ENCODE measurements around the gene MRPS27. TPM values are rescaled to one million over a fixed set of nuclear protein-coding genes. Genes with fewer than 3 reads are reported as not detected.

The MRPS27 gene
- total RNA-seq, 1 experiment from 2014 or later, result 52.7 TPM

DNA sequence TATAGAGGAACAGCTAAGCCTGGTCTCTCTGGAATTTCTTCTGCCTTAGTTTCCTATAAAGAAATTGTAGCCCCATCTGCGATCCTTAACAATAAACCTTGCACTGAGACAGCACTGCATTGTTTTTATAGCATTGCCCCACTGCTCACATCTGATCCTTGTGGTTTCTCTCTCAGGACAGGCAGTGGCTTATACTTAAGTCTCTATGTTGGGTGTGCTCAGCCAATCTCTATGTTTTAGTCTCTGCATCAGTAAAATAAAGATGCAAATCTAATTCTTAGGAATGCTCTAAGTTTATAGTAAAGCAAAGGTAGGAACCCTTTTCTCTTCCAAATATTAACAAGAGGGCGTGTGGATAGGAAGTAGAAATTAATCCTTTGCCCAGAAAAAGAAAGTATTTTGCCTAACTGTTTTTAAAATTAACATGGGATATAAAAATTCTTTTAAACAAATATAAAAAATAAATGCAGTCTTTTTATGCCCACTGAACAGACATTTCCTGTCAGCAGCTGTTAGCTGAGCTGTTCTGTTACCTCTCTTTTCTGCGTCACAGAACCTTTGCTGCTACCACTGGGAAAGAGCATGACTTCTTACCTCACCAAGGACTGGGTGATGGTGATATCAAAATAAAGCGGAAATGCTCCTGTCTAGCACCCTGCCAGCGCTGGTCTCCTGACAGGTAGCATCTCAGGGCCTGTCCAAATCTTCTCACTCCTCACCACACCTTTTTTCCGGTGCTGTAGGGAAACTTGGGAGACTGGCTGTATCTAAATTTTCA, 29.5 kb downstream of the MRPS27 start:
- DNase-seq (ENCODE audit: low spot score), result no peak

DNA sequence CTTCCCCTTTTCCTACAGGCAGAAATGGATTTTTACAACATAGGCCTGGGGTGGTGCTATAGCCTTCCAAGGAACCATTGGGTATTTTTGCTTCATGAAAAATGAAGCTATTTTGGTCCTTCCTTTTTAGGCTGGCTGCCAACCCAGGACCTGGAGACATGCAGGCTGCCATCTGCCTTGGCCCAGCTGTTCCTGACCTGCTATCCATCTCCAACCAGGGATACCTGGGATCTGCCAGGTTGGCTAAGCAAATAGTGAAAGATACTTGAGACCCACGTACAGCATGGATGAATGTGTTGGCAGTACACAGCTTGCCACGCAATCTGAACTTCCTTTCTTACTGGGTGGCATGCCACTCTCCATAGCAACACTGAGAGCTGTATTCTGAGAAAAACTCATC, 31.1 kb downstream of the MRPS27 start:
- no peak for DNase-seq (ENCODE audit: low spot score)

DNA sequence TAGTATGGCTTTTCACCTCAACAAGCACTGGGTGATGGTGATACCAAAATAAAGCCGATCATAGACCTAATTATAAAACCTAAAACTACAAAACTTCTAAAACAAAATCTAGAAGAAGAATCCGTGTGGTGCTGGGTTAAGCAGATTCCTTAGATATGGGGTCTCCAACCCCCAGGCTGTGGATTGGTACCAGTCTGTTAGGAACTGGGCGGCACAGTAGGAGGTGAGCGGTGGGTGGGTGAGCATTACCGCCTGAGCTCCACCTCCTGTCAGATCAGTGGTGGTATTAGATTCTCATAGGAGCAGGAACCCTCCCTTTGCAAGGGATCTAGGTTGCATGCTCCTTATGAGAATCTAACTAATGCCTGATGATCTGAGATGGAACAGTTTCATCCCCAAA, 33.2 kb downstream of the MRPS27 start:
- DNase-seq (ENCODE audit: low spot score), result no peak

DNA sequence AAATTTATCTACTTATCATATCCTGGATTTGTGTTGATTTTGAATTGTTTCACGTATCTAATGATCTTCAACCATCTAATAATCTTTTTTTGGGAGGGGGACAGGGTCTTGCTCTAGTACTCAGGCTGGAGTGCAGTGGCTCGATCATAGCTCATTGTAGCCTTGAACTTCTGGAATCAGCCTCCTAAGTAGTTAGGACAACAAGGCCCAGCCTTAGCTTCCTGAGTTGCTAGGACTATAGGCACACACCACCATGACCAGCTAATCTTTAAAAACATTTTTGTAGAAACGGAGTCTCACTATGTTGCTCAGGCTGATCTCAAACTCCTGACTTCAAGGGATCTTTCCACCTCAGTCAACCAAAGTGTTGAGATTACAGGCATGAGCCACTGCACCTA, 34.6 kb downstream of the MRPS27 start:
- DNase-seq (ENCODE audit: low spot score), result no peak

DNA sequence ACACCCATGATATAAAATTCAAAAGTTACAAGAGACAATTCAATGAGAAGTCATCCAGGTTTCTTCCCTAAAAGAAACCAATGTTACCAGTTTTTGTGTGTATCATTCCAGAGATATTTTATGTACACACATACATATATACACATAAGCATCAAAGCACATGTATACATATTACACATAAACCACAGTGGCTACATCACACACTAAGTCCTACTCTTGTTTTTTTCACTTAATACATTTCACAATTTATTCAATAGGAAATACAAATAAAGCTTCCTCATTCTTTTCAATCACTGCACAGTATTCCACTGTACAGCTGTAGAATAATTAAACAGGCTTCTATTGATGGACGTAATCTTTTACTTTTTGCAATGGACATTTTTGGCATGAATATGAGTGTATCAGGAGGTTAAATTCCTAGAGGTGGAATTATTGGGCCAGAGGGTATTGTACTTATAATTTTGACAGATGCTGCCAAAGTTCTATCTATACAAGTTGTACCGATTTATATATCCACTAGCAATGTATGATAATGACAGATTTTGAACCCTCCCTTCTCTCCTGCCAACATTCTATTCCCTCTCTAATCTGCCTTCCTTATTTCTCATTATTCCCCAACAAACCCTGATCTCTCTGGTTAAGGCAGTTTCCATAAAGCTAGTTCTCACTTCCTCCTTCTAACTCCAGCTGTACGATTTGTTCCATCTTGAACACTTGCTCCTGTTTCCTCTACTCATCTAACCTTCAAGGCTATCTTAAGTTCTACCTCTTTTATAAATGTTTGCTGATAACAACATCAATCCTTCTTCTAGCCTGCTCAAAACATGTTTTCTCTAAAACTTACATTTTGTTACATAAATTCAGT, 35.2 kb downstream of the MRPS27 start:
- no peak for DNase-seq (ENCODE audit: low spot score)

DNA sequence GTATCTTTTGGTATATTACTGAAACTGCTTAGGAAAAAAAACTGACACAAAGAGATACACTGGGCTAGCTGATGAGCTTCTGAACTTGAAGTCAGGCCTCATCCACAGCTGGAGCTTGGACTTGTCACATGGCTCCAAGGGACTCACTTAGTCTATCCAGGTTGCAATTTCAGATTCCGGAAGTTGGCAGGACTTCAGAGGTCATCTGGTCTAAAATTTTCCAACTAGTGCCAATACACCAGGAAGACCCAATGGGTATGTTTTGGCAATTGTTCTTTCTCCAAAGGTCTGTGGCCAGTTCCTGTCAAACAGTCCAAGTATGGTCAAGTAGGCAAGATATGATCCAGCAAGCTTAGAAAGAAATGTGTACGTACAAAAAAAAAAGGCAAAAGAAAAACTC, 36.7 kb downstream of the MRPS27 start:
- DNase-seq (ENCODE audit: low spot score), result no peak

DNA sequence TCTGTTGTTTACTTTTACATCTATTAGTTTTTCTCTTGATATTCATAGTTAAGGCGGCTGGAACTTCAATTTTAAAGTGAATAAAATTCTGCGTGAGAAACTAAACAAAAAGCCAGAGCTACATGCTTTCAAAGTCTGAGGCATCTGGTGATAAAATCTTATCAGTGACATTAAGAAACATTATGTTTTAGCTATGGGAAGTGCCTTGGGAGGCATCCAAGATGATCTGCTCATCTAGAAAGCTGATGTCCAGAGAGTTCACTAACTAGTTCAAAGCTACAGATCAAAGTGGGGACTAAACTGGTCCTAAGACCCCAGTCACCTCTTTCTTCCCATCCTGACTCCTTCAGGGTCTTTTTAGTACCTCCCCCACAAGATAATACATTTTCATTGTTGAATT, 37.2 kb downstream of the MRPS27 start:
- no peak for DNase-seq (ENCODE audit: low spot score)

DNA sequence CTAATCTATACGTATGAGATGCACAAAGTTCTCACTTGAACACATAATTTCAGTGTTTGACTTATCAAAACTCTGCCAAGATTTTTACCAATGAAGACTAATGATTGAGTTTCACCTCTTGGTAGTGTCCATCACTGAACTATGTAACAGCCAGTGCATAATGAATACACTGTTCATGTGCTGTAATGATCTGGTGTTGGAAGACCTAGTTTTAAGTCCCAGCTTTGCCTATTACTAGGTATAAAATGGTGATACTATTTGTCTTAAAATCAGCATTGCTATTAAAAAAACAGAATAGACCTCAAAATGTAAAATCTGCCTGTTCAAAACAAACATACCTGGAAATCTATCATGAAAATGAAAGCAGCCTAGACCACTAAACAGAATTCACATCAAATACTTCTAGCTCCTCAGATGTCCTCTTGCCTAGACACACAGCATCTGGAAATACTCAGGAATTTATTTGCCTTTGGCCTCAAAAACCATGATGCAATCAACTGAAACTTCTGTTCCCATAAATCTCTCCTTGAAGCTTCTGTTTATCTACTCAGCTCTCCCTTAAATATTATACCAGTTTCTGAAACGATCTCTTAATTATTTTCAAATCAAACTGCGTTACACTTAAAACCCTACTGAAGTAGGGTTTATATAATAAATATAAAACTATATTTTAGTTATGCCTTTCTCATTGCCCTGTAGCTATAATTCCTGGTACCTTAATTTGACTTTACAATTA, 38.1 kb downstream of the MRPS27 start:
- no peak for DNase-seq (ENCODE audit: low spot score)

DNA sequence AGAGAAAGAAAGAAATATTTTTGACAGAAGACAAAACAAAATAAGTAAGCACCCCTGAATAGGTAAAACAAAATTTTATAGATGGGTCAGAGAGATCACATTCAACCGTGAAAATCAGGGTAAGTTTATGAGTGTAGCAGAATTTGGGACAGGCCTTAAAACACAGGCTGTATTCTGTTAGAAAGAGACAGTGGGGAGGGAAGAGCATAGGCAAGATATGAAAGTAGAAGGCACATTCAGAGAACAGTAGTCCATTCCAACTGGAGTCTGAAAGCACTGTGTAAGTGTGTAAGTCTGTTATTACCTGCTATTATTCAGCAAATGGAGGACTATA, 38.6 kb downstream of the MRPS27 start:
- DNase-seq (ENCODE audit: low spot score), result no peak

DNA sequence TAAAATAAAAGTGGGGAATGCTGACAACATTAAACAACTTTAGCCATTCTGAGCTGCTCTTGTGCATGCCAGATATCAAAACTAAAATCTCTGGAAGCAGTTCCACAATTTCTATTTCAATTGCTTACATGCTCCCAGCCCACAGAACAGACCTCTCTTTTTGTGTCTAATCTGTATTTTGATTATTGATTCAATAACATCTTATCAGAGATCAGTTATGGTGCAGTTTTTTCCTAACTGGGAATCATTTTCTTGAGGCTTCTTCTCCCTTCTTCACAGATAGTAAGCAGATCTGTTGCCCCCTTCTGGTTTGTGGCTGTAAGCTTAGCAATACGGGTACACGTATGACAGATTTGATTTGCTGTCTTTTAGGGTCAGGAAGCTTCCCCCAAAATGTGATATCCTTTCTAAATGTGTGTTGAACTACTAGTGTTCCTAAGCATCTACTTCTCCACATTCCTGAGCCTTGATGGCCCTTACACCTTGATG, 39.4 kb downstream of the MRPS27 start:
- DNase-seq (ENCODE audit: low spot score), result peak; percentile 37

DNA sequence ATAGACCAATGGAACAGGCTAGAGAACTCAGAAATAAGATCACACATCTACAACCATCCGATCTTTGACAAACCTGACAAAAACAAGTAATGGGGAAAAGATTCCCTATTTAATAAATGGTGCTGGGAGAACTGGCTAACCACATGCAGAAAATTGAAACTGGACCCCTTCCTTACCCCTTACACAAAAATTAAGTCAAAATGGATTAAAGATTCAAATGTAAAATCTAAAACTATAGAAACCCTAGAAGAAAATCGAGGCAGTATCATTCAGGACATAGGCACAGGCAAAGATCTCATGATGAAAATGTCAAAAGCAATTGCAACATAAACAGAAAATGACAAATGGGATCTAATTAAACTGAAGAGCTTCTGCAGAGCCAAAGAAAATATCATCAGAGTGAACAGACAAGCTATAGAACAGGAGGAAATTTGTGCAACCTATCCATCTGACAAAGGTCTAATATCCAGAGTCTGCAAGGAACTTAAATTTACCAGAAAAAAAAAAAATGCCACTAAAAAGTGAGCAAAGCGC, 43.8 kb downstream of the MRPS27 start:
- DNase-seq (ENCODE audit: low spot score), result no peak

DNA sequence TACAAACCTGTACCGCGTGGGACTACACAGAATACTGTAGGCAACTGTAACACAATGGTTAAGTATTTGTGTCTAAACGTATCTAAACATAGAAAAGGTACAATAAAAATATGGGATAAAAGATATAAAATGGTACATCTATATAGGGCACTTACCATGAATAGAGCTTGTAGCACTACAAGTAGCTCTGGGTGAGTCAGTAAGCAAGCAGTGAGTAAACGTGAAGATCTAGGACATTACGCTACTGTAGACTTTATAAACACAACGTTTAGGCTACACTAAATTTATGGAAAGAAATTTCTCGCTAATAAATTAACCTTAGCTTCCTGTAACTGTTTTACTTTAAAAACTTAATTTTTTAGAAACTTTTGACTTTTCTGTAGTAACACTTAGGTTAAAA, 46.5 kb downstream of the MRPS27 start:
- no peak for DNase-seq (ENCODE audit: low spot score)

DNA sequence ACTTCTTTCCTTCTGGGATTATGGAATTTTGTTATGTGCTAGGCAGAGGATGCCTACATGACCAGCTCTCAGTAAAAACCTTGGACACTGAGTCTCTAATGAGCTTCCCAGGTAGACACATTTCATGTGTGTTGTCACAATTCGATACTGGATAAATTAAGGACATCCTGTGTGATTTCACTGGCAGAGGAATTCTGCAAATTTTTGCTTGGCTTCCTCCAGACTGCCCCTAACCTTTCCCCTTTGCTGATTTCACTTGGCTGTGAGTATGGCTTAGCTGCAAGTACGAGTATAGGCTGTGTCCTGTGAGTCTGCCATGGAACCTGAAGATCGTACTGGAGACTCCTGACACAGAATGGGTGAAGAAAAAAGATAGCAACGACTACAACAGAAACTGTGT, 47.6 kb downstream of the MRPS27 start:
- no peak for DNase-seq (ENCODE audit: low spot score)

DNA sequence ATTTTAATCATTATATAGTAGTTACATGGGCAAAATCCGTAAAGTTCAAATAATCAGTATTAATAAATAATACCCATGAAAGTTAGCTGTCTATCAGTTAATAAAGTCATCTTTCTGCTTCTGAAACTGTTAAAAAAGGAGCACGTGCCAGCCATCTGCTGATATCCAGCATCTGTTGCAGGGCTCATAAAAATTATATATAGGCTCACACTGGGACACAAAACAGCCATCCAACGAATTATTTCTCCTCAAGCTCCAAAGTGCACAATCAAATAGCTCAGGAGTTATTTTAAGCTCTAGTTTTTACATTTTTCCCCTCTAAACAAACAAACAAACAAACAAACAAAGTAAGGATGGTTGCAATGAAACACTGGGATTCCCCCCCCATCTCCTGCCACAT, 48.3 kb downstream of the MRPS27 start:
- DNase-seq (ENCODE audit: low spot score), result no peak

DNA sequence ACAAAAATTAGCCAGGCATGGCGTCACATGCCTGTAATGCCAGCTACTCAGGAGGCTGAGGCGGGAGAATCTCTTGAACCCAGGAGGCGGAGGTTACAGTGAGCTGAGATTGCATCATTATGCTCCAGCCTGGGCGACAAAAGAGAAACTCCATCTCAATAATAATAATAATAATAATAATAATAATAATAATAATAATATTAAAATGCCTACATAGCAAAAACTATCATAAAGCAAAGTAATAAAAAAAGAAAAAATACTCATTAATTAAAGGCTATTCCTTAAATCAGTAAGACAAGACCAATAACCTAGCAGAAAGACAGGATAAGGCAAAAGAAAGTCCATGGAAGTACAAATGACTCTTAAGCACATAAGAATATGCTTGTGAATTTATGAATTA, 50.0 kb downstream of the MRPS27 start:
- no peak for DNase-seq (ENCODE audit: low spot score)

DNA sequence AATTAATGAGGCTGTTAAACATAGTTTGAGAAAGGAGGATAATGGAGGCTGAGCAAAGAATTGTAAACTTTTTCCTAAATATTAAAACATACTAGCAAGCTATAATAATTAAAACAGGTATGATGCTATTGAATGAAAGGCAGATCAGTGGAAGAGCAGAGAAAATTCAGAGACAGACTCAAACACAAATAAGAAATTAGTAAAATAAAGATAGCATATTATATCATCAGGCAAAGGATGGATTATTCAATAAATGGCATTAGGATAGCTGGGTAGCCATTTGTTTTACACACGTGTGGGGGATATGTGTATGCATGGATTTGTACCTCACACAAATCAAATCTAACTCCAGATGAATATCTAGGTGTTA, 50.6 kb downstream of the MRPS27 start:
- no peak for DNase-seq (ENCODE audit: low spot score)

DNA sequence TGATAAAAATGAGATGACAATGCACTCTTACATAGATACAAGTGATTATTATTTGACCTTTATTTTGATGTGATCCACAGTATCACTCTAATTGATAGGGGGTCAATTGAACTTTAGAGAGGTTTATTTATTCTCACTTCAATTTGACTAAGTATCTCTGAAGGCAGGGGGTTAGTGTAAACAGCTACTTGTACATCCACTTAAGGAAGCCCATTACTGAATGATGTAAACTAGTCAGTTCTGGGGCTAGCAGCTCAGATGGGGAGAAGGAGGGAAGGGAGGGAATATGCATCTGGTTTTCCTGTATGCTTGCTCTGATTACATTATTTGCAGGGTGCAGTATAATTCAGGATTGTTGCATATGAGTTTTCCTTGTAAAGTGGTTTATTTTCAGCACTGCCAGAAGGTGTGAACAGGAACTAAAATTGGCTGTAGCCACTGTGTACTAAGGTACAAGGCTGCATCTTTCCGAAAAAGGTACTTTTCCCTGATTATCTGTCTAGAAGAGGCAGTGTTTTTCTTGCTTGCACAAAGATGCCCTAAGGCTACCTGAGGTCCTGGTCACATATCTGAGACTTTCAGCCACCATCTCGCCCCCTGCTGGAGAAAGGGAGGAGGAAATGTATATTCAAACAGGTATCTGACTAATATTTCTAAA, 51.2 kb downstream of the MRPS27 start:
- DNase-seq (ENCODE audit: low spot score), result peak; percentile 72

DNA sequence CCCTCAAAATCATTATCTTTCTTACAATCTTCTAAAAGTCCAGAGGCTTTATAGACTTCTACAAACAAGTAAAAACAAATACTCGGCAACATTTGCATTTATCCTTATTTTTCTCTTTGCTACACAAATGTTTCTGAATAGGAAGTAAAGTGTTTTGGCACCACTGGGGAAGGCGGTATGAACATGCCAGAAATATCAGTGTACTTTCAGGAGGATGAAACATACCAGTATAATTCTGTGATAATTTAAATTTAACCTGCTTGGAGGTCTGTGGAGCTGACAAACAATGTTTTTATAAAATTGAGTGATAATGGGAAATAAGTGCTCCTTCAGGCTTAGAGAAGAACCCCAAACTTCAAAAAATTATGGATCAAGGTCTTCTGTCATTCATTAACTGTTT, 51.8 kb downstream of the MRPS27 start:
- DNase-seq (ENCODE audit: low spot score), result no peak

DNA sequence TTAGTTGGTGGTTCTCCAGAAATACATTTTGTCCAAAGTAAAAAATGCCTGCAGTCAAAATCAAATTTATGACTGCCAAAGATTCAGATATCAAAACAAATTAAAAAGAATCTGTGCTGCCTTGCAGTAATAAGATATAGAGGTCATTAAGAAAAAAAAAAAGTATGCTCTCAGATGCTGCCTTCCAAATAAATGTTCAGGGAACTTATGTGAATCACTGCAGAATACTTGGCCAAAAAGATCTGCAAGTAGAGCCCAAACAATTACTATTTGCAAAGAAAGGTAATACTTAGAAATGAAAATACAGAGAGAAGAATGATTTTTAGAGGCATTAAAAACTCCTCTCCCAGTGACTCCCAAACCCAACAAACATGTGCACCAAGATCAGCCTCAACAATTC, 52.4 kb downstream of the MRPS27 start:
- DNase-seq (ENCODE audit: low spot score), result no peak

DNA sequence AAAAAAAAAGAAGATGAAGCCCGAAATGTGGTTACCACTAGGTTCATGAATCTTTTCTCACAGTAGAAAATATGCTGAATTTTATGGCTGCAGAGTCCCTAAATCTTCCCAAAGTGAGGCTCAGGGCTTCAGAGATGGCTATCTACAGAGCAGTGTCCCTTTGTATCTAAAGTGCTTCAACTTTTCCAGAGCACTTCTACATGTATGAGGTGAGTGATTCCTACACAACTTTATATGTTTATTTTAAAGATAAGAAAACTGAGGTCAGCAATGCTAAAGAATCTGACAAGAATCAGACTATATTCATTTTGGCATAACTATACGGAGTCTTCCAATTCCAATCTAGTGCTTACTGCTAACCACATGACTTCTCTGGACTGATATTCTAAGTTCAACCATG, 53.2 kb downstream of the MRPS27 start:
- DNase-seq (ENCODE audit: low spot score), result no peak

DNA sequence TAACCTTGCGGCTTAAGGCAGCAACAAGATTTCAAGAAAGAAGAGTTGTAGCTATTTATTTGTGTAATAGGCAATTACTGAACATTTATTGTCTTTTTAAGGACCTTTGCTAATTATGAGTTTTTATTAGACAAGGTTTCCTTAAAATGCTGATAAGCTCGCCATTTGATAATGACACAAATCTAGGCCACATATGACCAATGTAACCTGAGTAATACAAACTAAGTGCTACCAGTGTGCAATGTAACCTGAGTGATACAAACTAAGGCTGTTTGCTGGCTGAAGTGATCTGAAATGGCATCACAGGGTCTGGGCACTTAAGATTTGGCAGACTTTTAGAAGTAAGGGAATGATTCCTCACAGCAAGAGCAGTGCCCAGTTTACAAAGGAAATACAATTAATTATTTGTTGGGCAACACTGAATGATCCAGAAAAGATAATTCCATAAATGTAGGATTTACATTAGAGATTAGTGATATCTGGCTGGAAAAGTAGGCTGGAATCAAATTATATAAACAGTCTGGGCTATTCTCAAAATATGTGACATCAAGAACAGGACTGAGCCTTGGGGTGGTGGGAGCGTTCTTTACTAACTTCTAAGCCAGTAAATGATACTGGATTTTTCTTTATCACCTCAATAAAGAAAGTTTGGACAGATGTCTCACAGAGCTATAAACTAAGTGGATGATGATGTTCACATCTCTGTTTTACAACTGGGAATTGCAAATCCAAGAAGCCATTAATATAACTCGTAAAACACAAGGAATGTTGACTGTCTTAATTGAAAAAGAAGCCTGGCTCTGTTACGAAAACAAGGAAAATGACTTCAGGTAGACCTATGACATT, 54.8 kb downstream of the MRPS27 start:
- no peak for DNase-seq (ENCODE audit: low spot score)

Measured in HT-29 (cell line).